GM23338 (cell line): ENCODE results near the gene TNS1. TPM values are rescaled to one million over a fixed set of nuclear protein-coding genes. Genes with fewer than 3 reads are reported as not detected.

Experiments
- ATAC-seq: fragments of 200-7000 bp; cut with Tn5 transposase; 3 replicates; pipeline ENCODE4 v1.9.1; 2020
- DNase-seq: peaks from one replicate; pipeline ENCODE4 v3.0.0-alpha.2; 2015; ENCODE audit warnings: low spot score
- H2AFZ ChIP-seq: fragments of 200-600 bp; sonication (generic); 2 replicates; pipeline ENCODE4 v1.8.0; 2016; ENCODE audit warnings: antibody characterized with exemption, mild to moderate bottlenecking, moderate library complexity
- H3F3A ChIP-seq: fragments of 200-600 bp; sonication (generic); replicated peaks from 2 replicates; pipeline ENCODE4 v1.8.0; 2017; ENCODE audit warnings: antibody characterized with exemption, mixed run types, low read depth
- H3K27ac ChIP-seq: fragments of 200-600 bp; sonication (generic); 2 replicates; pipeline ENCODE4 v1.6.1; 2016; ENCODE audit warnings: low read depth
- H3K27me3 ChIP-seq: fragments of 200-600 bp; sonication (generic); 2 replicates; pipeline ENCODE4 v1.8.0; 2016; ENCODE audit warnings: mild to moderate bottlenecking, mixed run types, moderate library complexity; ENCODE audit not compliant: insufficient read depth
- H3K36me3 ChIP-seq: fragments of 200-600 bp; sonication (generic); 2 replicates; pipeline ENCODE4 v1.8.0; 2016; ENCODE audit warnings: mild to moderate bottlenecking; ENCODE audit not compliant: insufficient read depth
- H3K4me1 ChIP-seq: fragments of 200-600 bp; sonication (generic); 2 replicates; pipeline ENCODE4 v1.8.0; 2016; ENCODE audit warnings: mild to moderate bottlenecking, moderate library complexity; ENCODE audit not compliant: insufficient read depth
- H3K4me2 ChIP-seq: fragments of 200-600 bp; sonication (generic); 2 replicates; pipeline ENCODE4 v1.7.1; 2017; ENCODE audit warnings: mixed run types
- H3K4me3 ChIP-seq: fragments of 200-600 bp; sonication (generic); 2 replicates; pipeline ENCODE4 v1.6.1; 2016; ENCODE audit warnings: mixed run types
- H3K79me2 ChIP-seq: fragments of 200-600 bp; sonication (generic); replicated peaks from 2 replicates; pipeline ENCODE4 v1.8.0; 2017; ENCODE audit warnings: mild to moderate bottlenecking; ENCODE audit not compliant: insufficient read depth
- H3K9me2 ChIP-seq: fragments of 200-600 bp; sonication (generic); 2 replicates; pipeline ENCODE4 v1.8.0; 2017; ENCODE audit not compliant: insufficient read depth
- H4K20me1 ChIP-seq: fragments of 200-600 bp; sonication (generic); replicated peaks from 2 replicates; pipeline ENCODE4 v1.8.0; 2017; ENCODE audit warnings: mild to moderate bottlenecking; ENCODE audit not compliant: insufficient read depth
- H3K27ac Mint-ChIP-seq: 2 replicates; pipeline ENCODE4 v1.8.0; 2020; ENCODE audit warnings: inconsistent platforms, mild to moderate bottlenecking, moderate library complexity, mixed read lengths
- H3K27me3 Mint-ChIP-seq: 3 replicates; pipeline ENCODE4 v1.8.0; 2022; ENCODE audit warnings: low read depth, mild to moderate bottlenecking, moderate library complexity, mixed read lengths, inconsistent platforms; ENCODE audit not compliant: insufficient read depth, poor library complexity
- H3K36me3 Mint-ChIP-seq: 3 replicates; pipeline ENCODE4 v1.8.0; 2021; ENCODE audit warnings: low read depth, mild to moderate bottlenecking, inconsistent platforms, moderate library complexity, mixed read lengths
- H3K4me1 Mint-ChIP-seq: 3 replicates; pipeline ENCODE4 v1.8.0; 2020; ENCODE audit warnings: mild to moderate bottlenecking, inconsistent platforms, mixed read lengths
- H3K4me3 Mint-ChIP-seq: 3 replicates; pipeline ENCODE4 v1.8.0; 2021; ENCODE audit warnings: moderate library complexity, mild to moderate bottlenecking, inconsistent platforms, mixed read lengths
- H3K9me3 Mint-ChIP-seq: 3 replicates; pipeline ENCODE4 v1.8.0; 2020; ENCODE audit warnings: moderate library complexity, mild to moderate bottlenecking, inconsistent platforms, mixed read lengths
- ETS1 ChIP-seq: IDR thresholded peaks from 2 replicates; pipeline ENCODE4 v1.6.1; 2016; ENCODE audit warnings: antibody characterized with exemption
- EZH2phosphoT487 ChIP-seq: fragments of 200-600 bp; sonication (generic); IDR thresholded peaks from one replicate; pipeline ENCODE4 v1.8.1; 2018; ENCODE audit warnings: antibody characterized with exemption; ENCODE audit not compliant: unreplicated experiment
- JUNB ChIP-seq: IDR thresholded peaks from one replicate; pipeline ENCODE4 v1.6.1; 2016; ENCODE audit warnings: antibody characterized with exemption; ENCODE audit not compliant: unreplicated experiment
- NANOG ChIP-seq: IDR thresholded peaks from 2 replicates; pipeline ENCODE4 v1.6.1; 2016; ENCODE audit warnings: antibody characterized with exemption, borderline replicate concordance
- POLR2AphosphoS5 ChIP-seq: IDR thresholded peaks from 2 replicates; pipeline ENCODE4 v1.6.1; 2016; ENCODE audit warnings: antibody characterized with exemption, low read depth
- REST ChIP-seq: IDR thresholded peaks from one replicate; pipeline ENCODE4 v1.6.1; 2018; ENCODE audit warnings: antibody characterized with exemption; ENCODE audit not compliant: unreplicated experiment
- STAT1 ChIP-seq: IDR thresholded peaks from one replicate; pipeline ENCODE4 v1.6.1; 2016; ENCODE audit warnings: antibody characterized with exemption; ENCODE audit not compliant: unreplicated experiment
- ZNF114 ChIP-seq: fragments of 250-450 bp; sonication (Bioruptor Pico); IDR thresholded peaks from 2 replicates; pipeline ENCODE4 v1.5.0; 2020; ENCODE audit warnings: mild to moderate bottlenecking, moderate library complexity
- polyA plus RNA-seq: library from polyadenylated mRNA; unstranded; fragments of >200 nt; fragmentation: Nextera tagmentation; extraction: Ambion mirVana; gene quantifications from 2 replicates; pipeline ENCODE4 v1.2.1, GENCODE V29; 2016
- total RNA-seq: library from RNA; depleted of rRNA; stranded (reverse); fragments of >200 nt; shearing (Covaris generic); gene quantifications from 2 replicates; pipeline ENCODE4 v1.2.3, GENCODE V29; 2014
- TF ChIP-seq, protein P1 (sequence below), 2 experiments: fragments of 200-600 bp in 1 of 2; sonication (generic) in 1 of 2; conservative IDR thresholded peaks; 2 replicates each; pipeline versions ENCODE4 v1.5.1 to v1.6.1; 2016 to 2017; ENCODE audit warnings: antibody characterized with exemption in 2 of 2, low read depth in 2 of 2, mild to moderate bottlenecking in 2 of 2, moderate library complexity in 1 of 2

TNS1 gene
- total and polyA plus RNA-seq, 2 experiments from 2014 or later: 2.0 to 7.4 TPM

DNA sequence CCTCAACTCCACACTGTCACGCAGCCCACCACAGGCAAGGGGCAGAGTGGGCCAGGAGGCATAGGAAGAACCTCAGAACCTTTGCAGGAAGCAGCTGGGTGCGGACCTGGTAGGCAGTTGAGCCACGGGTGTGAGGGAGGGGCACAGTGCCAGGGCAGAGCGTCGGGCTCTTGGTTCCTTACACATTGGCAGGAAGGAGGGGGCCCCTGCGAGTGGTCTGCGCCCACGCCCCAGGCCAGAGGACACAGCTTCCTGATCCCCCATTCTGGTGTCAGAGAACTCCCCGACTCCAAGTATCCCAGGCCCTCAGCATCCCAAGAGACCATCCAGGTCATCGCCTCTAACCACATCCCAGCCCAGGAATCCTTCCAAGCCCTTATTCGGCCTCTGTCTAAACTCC is 61.5 kb downstream of the TNS1 start:
- DNase-seq (no peak), ATAC-seq (no peak)
- Histone ChIP-seq H3K79me2 (no peaks in the 10 kb centered on the region), H4K20me1 (no peaks in the 10 kb centered on the region), H3K4me3 (no peak overlapping the region), H3K36me3 (no peaks in the 10 kb centered on the region), H2AFZ (no peak overlapping the region), H3K4me1 (peaks cover 25% of the 10 kb centered on the region), H3K4me2 (no peak overlapping the region), H3K27ac (no peak overlapping the region), H3K9me2 (no peaks in the 10 kb centered on the region), H3K27me3 (no peaks in the 10 kb centered on the region), H3F3A (no peaks in the 10 kb centered on the region; the same call in 1 of the 2 replicates)
- peaks cover 7% of the 10 kb centered on the region for H3K27me3 Mint-ChIP-seq
- TF ChIP-seq ZNF114 (CRISPR knock-in tag): no peak
- TF ChIP-seq NANOG: no peak
- TF ChIP-seq REST: no peak
- H3K4me3 Mint-ChIP-seq: no peak overlapping the region
- H3K36me3 Mint-ChIP-seq: no peaks in the 10 kb centered on the region; the same call in 2 of the 3 replicates
- no peak overlapping the region for H3K27ac Mint-ChIP-seq
- H3K9me3 Mint-ChIP-seq: no peaks in the 10 kb centered on the region
- peaks cover 43% of the 10 kb centered on the region for H3K4me1 Mint-ChIP-seq

GRCh38 chr2:217940261-217941220 is 62.3 kb downstream of the TNS1 start:
- Mint-ChIP-seq H3K27me3 (peaks cover 8% of the 10 kb centered on the region), H3K27ac (no peak overlapping the region), H3K4me3 (no peak overlapping the region), H3K4me1 (peaks cover 46% of the 10 kb centered on the region), H3K36me3 (no peaks in the 10 kb centered on the region; the same call in 2 of the 3 replicates), H3K9me3 (no peaks in the 10 kb centered on the region)
- DNase-seq (no peak), ATAC-seq (no peak)
- no peak overlapping the region for H3K27ac ChIP-seq
- H3K4me3 ChIP-seq: no peak overlapping the region
- H3K9me2 ChIP-seq: no peaks in the 10 kb centered on the region
- H2AFZ ChIP-seq: no peak overlapping the region
- H4K20me1 ChIP-seq: no peaks in the 10 kb centered on the region
- peaks cover 33% of the 10 kb centered on the region for H3K4me1 ChIP-seq
- no peak overlapping the region for H3K4me2 ChIP-seq
- H3K79me2 ChIP-seq: no peaks in the 10 kb centered on the region
- no peaks in the 10 kb centered on the region; the same call in 1 of the 2 replicates for H3F3A ChIP-seq
- H3K36me3 ChIP-seq: no peaks in the 10 kb centered on the region
- no peaks in the 10 kb centered on the region for H3K27me3 ChIP-seq
- TF ChIP-seq ZNF114 (CRISPR knock-in tag) (no peak), POLR2AphosphoS5 (no peak), REST (no peak), ETS1 (no peak), STAT1 (no peak), EZH2phosphoT487 (no peak), JUNB (no peak)
- TF ChIP-seq, protein P1, sequence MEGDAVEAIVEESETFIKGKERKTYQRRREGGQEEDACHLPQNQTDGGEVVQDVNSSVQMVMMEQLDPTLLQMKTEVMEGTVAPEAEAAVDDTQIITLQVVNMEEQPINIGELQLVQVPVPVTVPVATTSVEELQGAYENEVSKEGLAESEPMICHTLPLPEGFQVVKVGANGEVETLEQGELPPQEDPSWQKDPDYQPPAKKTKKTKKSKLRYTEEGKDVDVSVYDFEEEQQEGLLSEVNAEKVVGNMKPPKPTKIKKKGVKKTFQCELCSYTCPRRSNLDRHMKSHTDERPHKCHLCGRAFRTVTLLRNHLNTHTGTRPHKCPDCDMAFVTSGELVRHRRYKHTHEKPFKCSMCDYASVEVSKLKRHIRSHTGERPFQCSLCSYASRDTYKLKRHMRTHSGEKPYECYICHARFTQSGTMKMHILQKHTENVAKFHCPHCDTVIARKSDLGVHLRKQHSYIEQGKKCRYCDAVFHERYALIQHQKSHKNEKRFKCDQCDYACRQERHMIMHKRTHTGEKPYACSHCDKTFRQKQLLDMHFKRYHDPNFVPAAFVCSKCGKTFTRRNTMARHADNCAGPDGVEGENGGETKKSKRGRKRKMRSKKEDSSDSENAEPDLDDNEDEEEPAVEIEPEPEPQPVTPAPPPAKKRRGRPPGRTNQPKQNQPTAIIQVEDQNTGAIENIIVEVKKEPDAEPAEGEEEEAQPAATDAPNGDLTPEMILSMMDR (conservative IDR thresholded peaks at IDR 0.05; ENCODE audit: low read depth in 2 of 2): no peak
